PC-9 (cell line): ENCODE data around the gene SYCP3.

Experiments
- CTCF ChIP-seq: fragments of 200-600 bp; sonication (generic); conservative IDR thresholded peaks from 2 replicates; pipeline ENCODE4 v1.6.1; 2017; ENCODE audit warnings: mixed run types, antibody characterized with exemption, mild to moderate bottlenecking, moderate library complexity
- EZH2 ChIP-seq: fragments of 200-600 bp; sonication (generic); IDR thresholded peaks from 2 replicates; pipeline ENCODE4 v1.8.0; 2017; ENCODE audit warnings: antibody characterized with exemption, low read depth

- peak; percentile 96 for TF ChIP-seq CTCF
- no peak for TF ChIP-seq EZH2
Observed at GRCh38 chr12:101773650-101774162, 34.4 kb upstream of the SYCP3 start.
